Heart left ventricle (tissue), 13 donors: ENCODE results near the gene SMG9.

Source experiments
- POLR2A ChIP-seq, 2 donors: fragments of 450-650 bp; IDR thresholded peaks; one replicate each; pipeline ENCODE4 v1.6.1; 2017; ENCODE audit warnings: antibody characterized with exemption in 2 of 2, mild to moderate bottlenecking in 2 of 2, moderate library complexity in 2 of 2
- TF ChIP-seq, protein P1 (sequence below), 12 donors: fragments of 200-600 bp; sonication (generic) in 4 of 12; IDR thresholded peaks; one replicate each; pipeline versions ENCODE4 v1.5.0 to v1.8.0; 2018 to 2022; ENCODE audit warnings: antibody characterized with exemption in 12 of 12, mild to moderate bottlenecking in 5 of 12
- donor health status: ischemic (EF 13 %, LVEDD 7.1; RV severe dilation, severe dysfunction).
- donor health status: DM: no; HTN: yes; CAD: no.
- donor health status: DM: no; HTN: no; CAD: no.
- donor health status: ischemic (EF 25% LVEDD 6.9; RV normal size, moderate dysfunction).
- donor health status: ischemic (EF 25% LVEDD 5.7; RV mildly dilated, moderate dysfunction).
- donor health status: ischemic (EF 35%, LVEDD 5.7; RV mildly dilated, moderate dysfunction).
- donor health status: nonischemic (EF 11% LVEDD 7.7; RV severe dilation, severe dysfunction).
- donor health status: DM: yes; HTN: yes; CAD: no.
- donor health status: PGD.
- donor health status: ischemic (EF 29% LVEDD 5.4; RV normal size, mild dysfunction).
- donor health status: nonischemic (EF 23%, LVEDD 6.1; RV moderate dilation, normal function).

DNA sequence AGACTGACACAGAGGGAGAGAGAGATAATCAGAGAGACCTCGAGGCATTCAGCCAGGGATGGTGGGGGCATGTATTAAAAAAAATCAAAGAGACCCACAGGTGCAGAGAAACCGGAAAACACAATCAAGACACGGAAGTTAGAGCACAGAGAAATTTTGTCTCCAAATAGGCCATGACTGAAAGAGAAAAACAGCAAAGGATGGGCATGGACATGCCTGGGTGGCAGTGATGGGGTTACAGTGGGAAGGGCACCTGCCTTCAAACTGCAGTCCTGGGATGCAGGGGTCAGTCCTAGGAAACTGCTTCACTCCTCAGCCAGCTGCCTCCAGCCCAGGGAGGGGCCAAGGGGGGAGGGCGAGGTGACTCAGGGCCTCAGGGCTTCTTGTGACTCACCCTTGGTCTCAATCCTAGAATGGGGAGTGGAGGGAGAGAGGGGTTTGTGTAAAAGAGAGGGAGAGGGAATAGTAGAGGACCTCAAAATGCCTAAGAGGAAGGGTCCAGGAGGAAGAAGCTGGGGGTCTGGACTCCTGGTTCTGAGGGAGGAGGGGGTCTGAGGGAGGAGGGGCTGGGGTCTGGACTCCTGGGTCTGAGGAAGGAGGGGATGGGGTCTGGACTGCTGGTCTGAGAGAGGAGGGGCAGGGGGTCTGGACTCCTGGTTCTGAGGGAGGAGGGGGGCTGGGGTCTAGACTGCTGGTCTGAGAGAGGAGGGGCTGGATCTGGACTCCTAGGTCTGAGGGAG is 29.6 kb upstream of the SMG9 start:
- TF ChIP-seq, protein P1, sequence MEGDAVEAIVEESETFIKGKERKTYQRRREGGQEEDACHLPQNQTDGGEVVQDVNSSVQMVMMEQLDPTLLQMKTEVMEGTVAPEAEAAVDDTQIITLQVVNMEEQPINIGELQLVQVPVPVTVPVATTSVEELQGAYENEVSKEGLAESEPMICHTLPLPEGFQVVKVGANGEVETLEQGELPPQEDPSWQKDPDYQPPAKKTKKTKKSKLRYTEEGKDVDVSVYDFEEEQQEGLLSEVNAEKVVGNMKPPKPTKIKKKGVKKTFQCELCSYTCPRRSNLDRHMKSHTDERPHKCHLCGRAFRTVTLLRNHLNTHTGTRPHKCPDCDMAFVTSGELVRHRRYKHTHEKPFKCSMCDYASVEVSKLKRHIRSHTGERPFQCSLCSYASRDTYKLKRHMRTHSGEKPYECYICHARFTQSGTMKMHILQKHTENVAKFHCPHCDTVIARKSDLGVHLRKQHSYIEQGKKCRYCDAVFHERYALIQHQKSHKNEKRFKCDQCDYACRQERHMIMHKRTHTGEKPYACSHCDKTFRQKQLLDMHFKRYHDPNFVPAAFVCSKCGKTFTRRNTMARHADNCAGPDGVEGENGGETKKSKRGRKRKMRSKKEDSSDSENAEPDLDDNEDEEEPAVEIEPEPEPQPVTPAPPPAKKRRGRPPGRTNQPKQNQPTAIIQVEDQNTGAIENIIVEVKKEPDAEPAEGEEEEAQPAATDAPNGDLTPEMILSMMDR (IDR thresholded peaks at IDR 0.05): no peak
- no peak for TF ChIP-seq POLR2A (IDR thresholded peaks at IDR 0.05)
